Measurements from ENCODE around the gene NEGR1. TPM values are rescaled to one million over a fixed set of nuclear protein-coding genes. Genes with fewer than 3 reads are reported as not detected.
A peak's percentile ranks its signal among the peaks of the same experiment; 100 is the strongest.

Gene NEGR1
- not detected for total RNA-seq

DNA sequence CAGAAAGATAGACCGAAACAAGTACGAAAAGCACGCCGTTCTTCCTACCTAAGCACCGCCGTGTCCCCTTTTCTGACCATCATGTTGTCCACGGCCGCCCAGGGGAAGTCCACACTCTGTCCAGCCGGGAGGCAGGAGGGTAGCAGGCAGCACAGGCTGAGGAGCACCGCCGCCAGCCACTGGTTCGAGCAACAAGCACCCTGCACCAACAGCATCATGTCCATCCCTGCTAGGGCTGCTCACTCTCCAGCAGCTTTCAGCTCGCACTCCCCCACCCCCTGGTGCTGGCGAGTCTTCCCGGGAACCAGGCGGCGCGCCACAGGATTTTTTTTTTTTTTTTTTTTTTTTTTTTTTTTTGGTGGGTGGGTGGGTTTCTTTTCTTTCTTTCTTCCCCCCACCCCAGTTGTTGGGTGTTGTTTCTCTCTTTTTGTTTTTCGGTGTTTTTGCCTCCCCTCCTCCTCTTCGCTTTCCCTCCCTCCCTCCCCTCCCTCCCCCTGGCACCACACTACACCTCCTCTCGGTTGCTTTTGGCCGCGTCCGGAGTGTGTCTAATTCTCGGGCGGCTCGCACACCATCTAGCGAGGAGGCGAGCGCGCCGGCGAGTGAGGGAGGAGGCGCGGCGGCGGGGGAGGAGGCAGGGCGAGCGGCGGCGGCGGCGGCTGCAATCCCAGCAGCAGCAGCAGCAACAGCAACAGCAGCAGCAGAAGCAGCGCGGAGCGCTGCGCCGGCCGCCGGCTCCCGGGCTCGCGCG, at the start of gene NEGR1:
NEGR1 (minus strand) TSS at position 269 of the 751 bp plus-strand sequence.
- Mint-ChIP-seq H3K4me1 (peaks cover 20% of the 10 kb centered on the region), H3K9me3 (no peaks in the 10 kb centered on the region), H3K36me3 (no peaks in the 10 kb centered on the region), H3K27ac (peak within 1 kb of the TSS; percentile 42), H3K4me3 (peak within 1 kb of the TSS; percentile 68), H3K27me3 (peaks cover 38% of the 10 kb centered on the region)
- DNase-seq = peak; percentile 83

DNA sequence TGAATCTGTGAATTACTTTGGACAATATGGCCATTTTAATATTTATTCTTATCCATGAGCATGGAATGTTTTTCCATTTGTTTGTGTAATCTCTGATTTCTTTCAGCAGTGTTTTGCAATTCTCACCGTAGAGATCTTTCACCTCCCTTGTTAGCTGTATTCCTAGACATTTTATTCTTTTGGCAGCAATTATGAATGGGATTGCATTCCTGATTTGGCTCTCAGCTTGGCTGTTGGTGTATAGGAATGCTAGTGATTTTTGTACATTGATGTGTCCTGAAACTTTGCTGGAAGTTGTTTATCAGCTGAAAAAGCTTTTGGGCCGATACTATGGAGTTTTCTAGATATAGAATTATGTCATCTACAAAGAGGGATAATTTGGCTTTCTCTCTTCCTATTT, 44.2 kb upstream of the NEGR1 start:
- no peak overlapping the region for H3K4me3 Mint-ChIP-seq
- DNase-seq = no peak
- H3K27ac Mint-ChIP-seq = no peak overlapping the region
- H3K9me3 Mint-ChIP-seq = peaks cover 3% of the 10 kb centered on the region
- H3K27me3 Mint-ChIP-seq = peaks cover 38% of the 10 kb centered on the region
- no peaks in the 10 kb centered on the region for H3K36me3 Mint-ChIP-seq
- peaks cover 23% of the 10 kb centered on the region for H3K4me1 Mint-ChIP-seq

DNA sequence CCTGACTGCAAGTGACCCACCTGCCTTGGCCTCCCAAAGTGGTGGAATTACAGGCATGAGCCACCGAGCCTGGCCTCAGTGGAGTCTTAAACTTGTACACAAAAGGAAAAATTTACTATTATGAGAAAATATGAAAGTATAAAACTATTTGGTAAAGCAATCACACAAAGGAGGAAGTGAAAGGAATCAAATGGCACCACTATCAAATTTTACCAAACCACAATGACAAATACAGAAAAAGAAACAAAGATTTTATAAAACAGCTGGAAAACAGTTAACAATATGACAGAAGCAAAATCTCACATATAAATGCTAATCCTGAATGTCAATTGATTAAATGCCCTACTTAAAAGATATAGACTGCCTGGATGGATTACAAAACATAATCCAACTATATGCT, 42.1 kb upstream of the NEGR1 start:
- DNase-seq = peak; percentile 8
- H3K4me3 Mint-ChIP-seq = no peak overlapping the region
- H3K9me3 Mint-ChIP-seq = peaks cover 3% of the 10 kb centered on the region
- no peaks in the 10 kb centered on the region for H3K36me3 Mint-ChIP-seq
- H3K4me1 Mint-ChIP-seq = peaks cover 23% of the 10 kb centered on the region
- peak overlapping the region; percentile 38 for H3K27ac Mint-ChIP-seq
- peaks cover 38% of the 10 kb centered on the region for H3K27me3 Mint-ChIP-seq

DNA sequence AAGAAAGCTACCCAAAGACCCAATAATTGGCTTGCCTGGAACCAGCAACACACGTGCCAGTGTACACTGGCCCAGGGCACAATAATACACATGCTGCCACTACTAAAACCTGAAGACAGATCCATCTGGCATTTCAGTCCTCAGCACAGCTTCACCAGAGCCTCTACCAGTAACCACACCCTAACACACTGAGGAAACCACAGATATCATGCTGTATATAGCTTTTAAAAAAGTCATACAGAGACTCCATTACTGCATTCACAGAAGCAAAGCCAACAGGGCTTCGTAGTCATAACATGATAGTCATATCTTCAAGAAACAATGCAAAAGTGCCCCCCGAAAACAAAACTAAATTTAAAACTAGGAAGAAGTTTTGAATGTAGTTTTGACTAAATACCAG, 40.6 kb upstream of the NEGR1 start:
- peaks cover 23% of the 10 kb centered on the region for H3K4me1 Mint-ChIP-seq
- H3K27ac Mint-ChIP-seq = peak overlapping the region; percentile 39
- DNase-seq = no peak
- H3K4me3 Mint-ChIP-seq = no peak overlapping the region
- H3K36me3 Mint-ChIP-seq = no peaks in the 10 kb centered on the region
- peaks cover 30% of the 10 kb centered on the region for H3K27me3 Mint-ChIP-seq
- peaks cover 3% of the 10 kb centered on the region for H3K9me3 Mint-ChIP-seq

DNA sequence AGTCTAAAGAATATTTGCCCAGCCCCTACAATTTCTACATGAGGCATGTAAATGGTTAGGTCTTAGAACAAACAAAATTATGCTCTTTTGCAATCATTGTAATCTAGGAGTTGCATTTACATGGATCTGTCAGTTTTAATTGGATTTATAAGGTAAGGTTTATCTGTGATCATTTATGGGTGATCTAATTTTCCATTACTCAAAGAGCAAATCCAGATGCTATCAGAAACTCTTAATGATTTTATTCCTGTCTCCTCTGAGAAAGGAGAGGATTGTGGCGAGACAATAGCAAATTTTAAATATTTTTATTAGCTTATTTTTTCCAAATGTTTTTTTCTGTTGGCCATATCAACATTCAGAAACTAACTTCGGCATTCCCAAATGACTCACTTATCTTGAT, 14.2 kb upstream of the NEGR1 start:
- Mint-ChIP-seq H3K4me1 (no peaks in the 10 kb centered on the region), H3K27ac (no peak overlapping the region), H3K36me3 (no peaks in the 10 kb centered on the region), H3K27me3 (peaks cover 13% of the 10 kb centered on the region), H3K9me3 (no peaks in the 10 kb centered on the region), H3K4me3 (no peak overlapping the region)
- DNase-seq = no peak

DNA sequence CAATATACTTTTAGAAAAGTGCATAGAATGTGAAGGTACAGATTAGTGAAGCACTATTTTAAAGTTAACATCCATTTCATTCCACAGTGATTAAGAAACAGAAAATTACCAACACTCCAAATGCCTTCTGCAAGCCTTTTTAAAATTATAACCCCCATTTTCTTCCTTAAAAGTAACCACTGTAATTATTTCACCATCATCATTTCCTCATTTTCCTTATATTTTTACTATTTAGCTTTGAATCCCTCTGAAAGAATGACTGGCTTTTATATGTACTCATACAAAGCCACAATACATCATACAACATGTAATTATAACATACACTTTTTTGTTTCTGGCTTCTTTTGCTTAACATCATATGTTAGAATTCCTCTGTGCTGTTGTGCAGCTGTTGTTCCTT, 6.5 kb upstream of the NEGR1 start:
- Mint-ChIP-seq H3K27ac (no peak overlapping the region), H3K36me3 (no peaks in the 10 kb centered on the region), H3K27me3 (peaks cover 13% of the 10 kb centered on the region), H3K4me1 (no peaks in the 10 kb centered on the region), H3K4me3 (no peak overlapping the region), H3K9me3 (no peaks in the 10 kb centered on the region)
- no peak for DNase-seq

DNA sequence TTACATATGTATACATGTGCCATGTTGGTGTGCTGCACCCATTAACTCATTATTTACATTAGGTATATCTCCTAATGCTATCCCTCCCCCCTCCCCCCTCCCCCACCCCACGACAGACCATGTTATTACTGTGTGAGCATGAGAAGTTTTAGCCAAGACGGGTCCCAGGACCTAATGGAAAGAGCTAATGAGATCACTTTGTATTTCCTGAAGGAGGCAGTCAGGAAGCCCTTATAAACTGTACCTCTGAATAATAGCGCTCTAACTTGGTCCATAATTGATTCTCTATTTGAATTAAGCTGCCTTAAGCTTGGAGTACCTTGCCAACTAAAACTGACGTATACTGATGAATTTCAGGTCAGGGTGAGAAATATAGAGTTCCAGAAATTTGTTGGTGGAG, 4.1 kb upstream of the NEGR1 start:
- H3K4me3 Mint-ChIP-seq = no peak overlapping the region
- no peak overlapping the region for H3K27ac Mint-ChIP-seq
- H3K27me3 Mint-ChIP-seq = peaks cover 27% of the 10 kb centered on the region

DNA sequence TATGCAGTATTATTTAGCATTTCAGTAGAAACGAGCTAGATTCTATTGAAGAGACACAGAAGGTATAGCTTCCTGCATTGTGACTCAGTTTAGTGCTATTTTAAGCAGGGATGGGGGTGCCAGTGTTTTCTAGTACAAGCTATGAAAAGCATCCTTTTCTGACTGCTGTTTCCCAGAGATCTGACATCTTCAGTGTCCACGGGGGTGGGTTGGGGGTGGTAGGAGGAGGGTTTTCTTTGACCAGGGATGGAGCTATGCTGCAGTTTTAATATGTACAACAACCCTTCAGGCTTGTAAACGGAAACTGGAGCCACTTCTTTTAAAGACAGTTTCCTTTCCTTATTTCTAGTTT, 2.7 kb upstream of the NEGR1 start:
- Mint-ChIP-seq H3K27me3 (peaks cover 39% of the 10 kb centered on the region), H3K27ac (no peak overlapping the region), H3K9me3 (no peaks in the 10 kb centered on the region), H3K4me3 (no peak overlapping the region), H3K36me3 (no peaks in the 10 kb centered on the region), H3K4me1 (peaks cover 14% of the 10 kb centered on the region)
- DNase-seq = no peak

More for the DNA sequence above, 4.1 kb upstream of the NEGR1 start:
- Mint-ChIP-seq H3K9me3 (no peaks in the 10 kb centered on the region), H3K4me1 (peaks cover 9% of the 10 kb centered on the region), H3K36me3 (no peaks in the 10 kb centered on the region)
- DNase-seq = no peak

DNA sequence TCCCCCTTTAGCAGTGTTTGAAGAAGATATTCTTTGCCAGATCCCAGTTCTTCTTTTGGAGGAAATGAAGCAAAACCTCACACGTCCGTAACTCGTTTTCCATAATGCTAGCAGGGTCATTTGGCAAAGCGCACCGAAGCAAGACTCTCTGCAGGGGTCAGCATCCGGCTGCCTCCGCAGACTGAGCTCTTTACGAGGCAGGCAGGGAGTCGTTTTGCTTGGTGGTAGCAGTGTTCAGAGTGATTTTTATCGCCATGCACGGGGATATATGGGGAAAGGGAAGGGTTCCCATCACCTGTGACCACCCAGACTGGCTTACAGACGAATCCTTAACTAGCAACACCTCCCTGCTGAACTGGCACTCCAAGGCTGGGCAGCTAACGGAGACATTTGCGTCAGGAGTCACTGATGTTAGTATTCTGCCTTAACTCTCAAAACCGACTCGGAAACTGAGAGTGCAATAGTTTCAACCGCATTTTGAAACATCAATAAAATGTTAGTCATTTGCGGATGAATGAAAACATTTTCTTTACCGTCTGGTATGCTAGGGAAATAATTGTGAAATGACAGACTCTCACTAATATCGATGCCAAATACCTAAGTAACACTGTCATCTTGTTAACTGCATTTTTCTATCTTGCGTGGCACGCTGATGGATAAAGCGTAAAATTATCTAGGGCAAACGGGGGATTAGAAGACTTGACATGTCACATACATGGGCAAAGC, 2.2 kb upstream of the NEGR1 start:
- Mint-ChIP-seq H3K27ac (no peak overlapping the region), H3K36me3 (no peaks in the 10 kb centered on the region), H3K27me3 (peaks cover 42% of the 10 kb centered on the region), H3K4me3 (no peak overlapping the region), H3K4me1 (peaks cover 14% of the 10 kb centered on the region), H3K9me3 (no peaks in the 10 kb centered on the region)
- peak; percentile 54 for DNase-seq

DNA sequence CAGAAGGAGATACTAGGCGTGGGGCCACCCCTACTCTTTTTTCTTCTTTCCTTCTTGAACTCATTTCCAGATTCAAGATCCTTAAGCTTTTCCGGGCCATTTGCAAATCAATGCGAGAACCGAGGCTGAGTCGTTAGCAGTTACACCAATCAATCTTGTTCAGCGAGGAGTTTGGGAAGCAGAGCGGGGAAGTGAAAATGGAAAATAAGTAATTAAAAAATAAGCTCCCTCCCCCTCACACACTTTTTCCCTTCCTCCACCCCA, 1.7 kb upstream of the NEGR1 start:
- peaks cover 43% of the 10 kb centered on the region for H3K27me3 Mint-ChIP-seq
- peaks cover 14% of the 10 kb centered on the region for H3K4me1 Mint-ChIP-seq
- no peak for DNase-seq
- no peaks in the 10 kb centered on the region for H3K36me3 Mint-ChIP-seq
- H3K9me3 Mint-ChIP-seq = no peaks in the 10 kb centered on the region
- no peak overlapping the region for H3K27ac Mint-ChIP-seq
- H3K4me3 Mint-ChIP-seq = no peak overlapping the region

DNA sequence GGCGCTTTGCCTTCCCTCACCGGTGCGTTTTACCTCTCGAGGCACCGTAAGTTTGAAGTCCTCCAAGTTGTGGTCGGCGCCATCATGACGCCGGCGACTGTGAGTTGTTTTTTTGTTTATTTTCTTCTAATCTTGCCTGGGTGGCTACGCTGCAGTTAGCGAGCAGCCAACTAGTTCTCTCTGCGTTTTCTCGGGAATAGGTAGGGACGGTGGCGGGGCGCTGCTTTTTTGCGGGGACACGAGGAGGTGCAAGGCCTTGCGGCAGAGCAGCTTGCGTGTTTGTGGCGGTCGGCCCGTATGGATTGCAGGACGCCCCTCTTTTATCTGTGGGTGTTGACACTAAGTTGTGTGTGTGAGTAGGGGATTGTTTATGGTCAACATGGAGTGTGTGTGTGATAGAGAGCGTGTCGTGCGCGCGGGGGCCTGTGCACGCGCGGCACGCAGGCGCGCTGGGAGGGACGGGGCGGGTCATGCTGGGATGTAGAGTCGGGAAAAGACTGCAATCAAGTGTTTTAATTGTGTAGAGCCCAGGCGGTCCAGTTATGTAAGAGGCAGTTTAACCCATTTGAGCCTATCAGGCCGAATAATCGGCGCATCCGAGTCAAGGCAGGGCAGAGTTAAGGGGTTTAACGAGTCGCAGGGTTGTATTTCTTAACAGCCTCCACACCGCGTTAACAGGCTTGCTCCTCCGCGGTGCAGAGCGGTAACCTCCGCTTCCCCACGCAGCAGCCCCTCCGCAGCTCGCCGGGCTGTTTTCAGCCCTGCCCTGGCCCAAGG, 1.2 kb upstream of the NEGR1 start:
- DNase-seq = peak; percentile 17
- H3K36me3 Mint-ChIP-seq = no peaks in the 10 kb centered on the region
- H3K4me3 Mint-ChIP-seq = no peak overlapping the region
- peaks cover 38% of the 10 kb centered on the region for H3K27me3 Mint-ChIP-seq
- no peaks in the 10 kb centered on the region for H3K9me3 Mint-ChIP-seq
- peaks cover 15% of the 10 kb centered on the region for H3K4me1 Mint-ChIP-seq
- H3K27ac Mint-ChIP-seq = no peak overlapping the region

DNA sequence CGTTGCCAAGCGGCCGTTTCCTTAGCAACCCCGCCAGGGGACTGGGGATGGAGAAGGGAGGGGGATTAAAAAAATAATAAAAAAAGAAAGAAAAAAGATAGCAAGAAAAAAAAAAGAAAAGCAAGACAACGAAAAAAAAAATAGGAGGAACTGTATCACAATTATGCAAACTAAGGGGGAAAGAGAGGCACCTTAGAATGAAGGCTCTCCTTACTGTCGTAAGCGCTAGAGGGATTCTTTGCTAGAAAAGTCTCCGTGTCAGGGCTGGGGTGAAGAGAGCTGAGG, 625 bp upstream of the NEGR1 start:
- Mint-ChIP-seq H3K4me3 (no peak overlapping the region), H3K27me3 (peaks cover 38% of the 10 kb centered on the region), H3K4me1 (peaks cover 20% of the 10 kb centered on the region), H3K9me3 (no peaks in the 10 kb centered on the region), H3K27ac (no peak overlapping the region), H3K36me3 (no peaks in the 10 kb centered on the region)
- no peak for DNase-seq

DNA sequence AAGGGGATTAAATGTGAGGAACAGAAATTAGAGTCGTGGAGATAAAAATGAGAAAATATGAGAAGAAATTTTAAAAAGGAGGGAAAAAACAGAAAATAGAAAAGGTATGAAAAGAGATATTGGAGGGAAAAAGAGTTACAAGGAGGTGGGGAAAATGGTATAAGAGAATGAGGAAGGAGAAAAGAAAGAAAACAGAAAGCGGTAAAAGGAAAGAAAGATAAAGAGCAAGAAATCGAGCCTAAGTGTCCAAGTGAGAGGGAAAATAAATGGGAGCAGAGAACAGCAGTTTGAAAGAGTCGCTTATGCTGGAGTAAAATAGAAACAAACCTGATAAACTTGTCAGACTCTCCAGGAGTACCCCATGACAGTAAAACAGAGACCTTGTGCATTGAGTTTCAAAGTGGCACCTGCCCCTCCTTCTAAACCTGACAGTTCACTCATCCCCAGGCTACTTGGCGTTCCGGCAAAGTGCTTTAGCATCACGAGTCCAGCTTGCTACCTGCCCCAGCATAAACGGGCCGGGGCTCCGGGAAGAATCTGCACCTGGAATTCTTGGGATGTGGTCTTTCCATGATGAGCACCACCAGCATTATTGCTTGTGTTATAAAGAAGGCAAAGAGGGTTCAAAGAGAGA, 585 bp downstream of the NEGR1 start:
- H3K27me3 Mint-ChIP-seq = peaks cover 40% of the 10 kb centered on the region
- no peak for DNase-seq
- no peaks in the 10 kb centered on the region for H3K9me3 Mint-ChIP-seq
- H3K27ac Mint-ChIP-seq = peak overlapping the region; percentile 42
- H3K36me3 Mint-ChIP-seq = no peaks in the 10 kb centered on the region
- peaks cover 20% of the 10 kb centered on the region for H3K4me1 Mint-ChIP-seq
- peak overlapping the region; percentile 68 for H3K4me3 Mint-ChIP-seq

DNA sequence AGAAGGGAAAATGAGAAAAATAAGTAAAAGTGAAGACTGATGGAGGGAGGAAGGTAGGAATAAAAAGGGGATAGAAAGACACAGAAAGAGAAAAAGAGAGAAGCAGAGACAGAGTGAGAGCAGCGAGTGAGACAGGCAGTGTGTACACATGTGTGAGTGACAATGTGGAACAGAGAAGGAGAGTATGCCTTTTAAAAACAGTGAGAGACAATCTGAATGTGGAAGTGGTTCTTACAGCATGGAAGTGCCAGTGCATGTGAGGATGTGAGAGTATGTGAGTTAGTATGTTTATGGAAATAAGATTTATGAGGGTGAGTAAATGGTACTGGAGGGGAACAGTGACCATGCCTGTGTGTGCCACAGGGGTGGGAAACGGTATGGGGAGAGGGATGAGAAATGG, 1.2 kb downstream of the NEGR1 start:
- Mint-ChIP-seq H3K9me3 (no peaks in the 10 kb centered on the region), H3K4me3 (no peak overlapping the region), H3K27ac (no peak overlapping the region), H3K27me3 (peaks cover 37% of the 10 kb centered on the region), H3K4me1 (peaks cover 20% of the 10 kb centered on the region), H3K36me3 (no peaks in the 10 kb centered on the region)
- DNase-seq = no peak

DNA sequence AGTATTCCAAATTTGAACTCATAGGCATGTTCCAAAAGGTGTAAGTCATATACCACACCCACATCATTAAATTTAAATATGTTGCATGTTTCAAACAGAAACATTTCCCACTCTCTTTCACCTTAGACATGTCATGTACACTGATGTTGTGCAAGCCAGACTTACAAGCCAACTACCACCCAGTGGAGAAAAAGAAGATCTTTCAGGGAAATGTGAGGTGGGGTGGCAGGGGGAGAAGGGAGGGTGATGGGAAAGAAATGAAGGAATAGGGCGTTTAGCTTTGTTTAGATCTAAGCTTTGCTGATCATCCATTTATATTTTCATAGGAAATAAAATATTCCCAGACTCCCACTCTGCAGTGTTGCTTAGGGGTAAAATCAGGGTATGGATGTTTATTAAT, 1.6 kb downstream of the NEGR1 start:
- no peak for DNase-seq
- Mint-ChIP-seq H3K27me3 (peaks cover 37% of the 10 kb centered on the region), H3K4me3 (no peak overlapping the region), H3K4me1 (peaks cover 20% of the 10 kb centered on the region), H3K9me3 (no peaks in the 10 kb centered on the region), H3K36me3 (no peaks in the 10 kb centered on the region), H3K27ac (no peak overlapping the region)
